Hematopoietic multipotent progenitor cell (in vitro differentiated cells): ENCODE measurements around the gene MAK. TPM values are rescaled to one million over a fixed set of nuclear protein-coding genes. Genes with fewer than 3 reads are reported as not detected.
"Not testable (repeated sequence)": the region's sequence is repeated elsewhere in the genome, so short reads cannot be mapped to it uniquely, and the experiment has no call there.

ENCODE experiments used
- DNase-seq, 3 donors: peaks; one replicate each; pipeline ENCODE4 v3.0.0-alpha.2; 2011 to 2015; ENCODE audit warnings: low read depth in 2 of 3, low spot score in 2 of 3
- total RNA-seq: library from RNA; depleted of rRNA; stranded (reverse); fragments of >200 nt; gene quantifications from one replicate; pipeline ENCODE4 v1.2.3, GENCODE V29; 2012

MAK gene, protein sequence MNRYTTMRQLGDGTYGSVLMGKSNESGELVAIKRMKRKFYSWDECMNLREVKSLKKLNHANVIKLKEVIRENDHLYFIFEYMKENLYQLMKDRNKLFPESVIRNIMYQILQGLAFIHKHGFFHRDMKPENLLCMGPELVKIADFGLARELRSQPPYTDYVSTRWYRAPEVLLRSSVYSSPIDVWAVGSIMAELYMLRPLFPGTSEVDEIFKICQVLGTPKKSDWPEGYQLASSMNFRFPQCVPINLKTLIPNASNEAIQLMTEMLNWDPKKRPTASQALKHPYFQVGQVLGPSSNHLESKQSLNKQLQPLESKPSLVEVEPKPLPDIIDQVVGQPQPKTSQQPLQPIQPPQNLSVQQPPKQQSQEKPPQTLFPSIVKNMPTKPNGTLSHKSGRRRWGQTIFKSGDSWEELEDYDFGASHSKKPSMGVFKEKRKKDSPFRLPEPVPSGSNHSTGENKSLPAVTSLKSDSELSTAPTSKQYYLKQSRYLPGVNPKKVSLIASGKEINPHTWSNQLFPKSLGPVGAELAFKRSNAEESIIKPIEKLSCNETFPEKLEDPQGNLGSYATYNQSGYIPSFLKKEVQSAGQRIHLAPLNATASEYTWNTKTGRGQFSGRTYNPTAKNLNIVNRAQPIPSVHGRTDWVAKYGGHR
- 0.27 TPM for total RNA-seq

- peak; percentile 78 to 92 (median 89) for DNase-seq
Observed at GRCh38 chr6:10837995-10838793, at the start of gene MAK. MAK (minus strand) TSS chr6:10838539; CDS start chr6:10830648, 7,891 bp downstream.

GRCh38 chr6:10886691-10887502, 48.6 kb upstream of the MAK start, which contains the start of gene SYCP2L:
SYCP2L (plus strand) TSS chr6:10887052; CDS start chr6:10887127, 75 bp downstream.
- peak in 2 of 3 donors; percentile 66 to 73 for DNase-seq

- DNase-seq: not testable (repeated sequence)
Observed at GRCh38 chr6:10886365-10886690, 48.0 kb upstream of the MAK start.

- DNase-seq: no peak
Observed at GRCh38 chr6:10884245-10884972, 46.1 kb upstream of the MAK start.

DNA sequence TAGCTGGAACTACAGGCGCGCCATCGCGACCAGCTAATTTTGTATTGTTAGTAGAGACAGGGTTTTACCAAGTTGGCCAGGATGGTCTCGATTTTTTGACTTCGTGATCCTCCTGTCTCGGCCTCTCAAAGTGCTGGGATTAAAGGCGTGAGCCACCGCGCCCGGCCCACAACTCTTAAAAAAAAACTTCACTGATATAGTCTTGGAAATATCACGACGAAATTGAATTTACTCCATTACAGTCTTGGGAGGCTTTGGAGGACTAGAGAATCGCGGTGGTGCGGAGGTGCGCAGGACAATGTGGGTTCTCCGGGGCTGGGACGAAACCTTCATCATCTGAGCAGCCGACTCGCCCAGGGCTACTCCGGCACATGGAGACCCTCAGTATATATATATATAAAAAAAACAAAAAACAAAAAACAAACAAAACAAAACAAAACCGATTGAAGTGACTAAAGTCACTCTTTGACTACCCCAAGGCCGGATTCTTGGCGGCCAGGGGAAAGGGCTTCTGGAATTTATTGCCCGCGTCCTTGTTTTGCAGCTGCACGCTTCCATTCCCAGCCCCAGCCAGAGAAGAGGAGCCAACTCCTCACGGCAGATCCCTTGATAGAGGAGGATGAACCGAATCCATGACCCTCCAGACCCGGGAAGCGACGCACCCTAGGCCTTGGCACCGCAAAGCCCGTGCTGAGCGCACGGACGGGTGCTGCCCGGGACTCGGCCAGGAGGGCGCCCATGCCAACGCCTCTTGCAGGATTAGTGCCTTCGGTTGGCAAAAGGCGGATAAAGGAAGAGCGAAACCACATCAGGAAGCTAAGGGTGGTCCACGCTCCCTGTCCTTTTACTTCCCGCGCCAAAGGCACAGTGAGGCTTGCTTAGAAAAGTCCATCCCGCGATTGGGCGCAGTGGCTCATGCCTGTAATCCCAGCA, 45.2 kb upstream of the MAK start:
- no peak for DNase-seq

GRCh38 chr6:10882657-10883171, 44.4 kb upstream of the MAK start:
- DNase-seq: peak in 1 of 3 donors; percentile 31

- not testable (repeated sequence) for DNase-seq
Observed at GRCh38 chr6:10882253-10882630, 43.9 kb upstream of the MAK start.

- no peak for DNase-seq
Observed at GRCh38 chr6:10880366-10880765, 42.0 kb upstream of the MAK start.

GRCh38 chr6:10877871-10878270, 39.5 kb upstream of the MAK start:
- no peak for DNase-seq

GRCh38 chr6:10877012-10877411, 38.7 kb upstream of the MAK start:
- DNase-seq: no peak

GRCh38 chr6:10875026-10875425, 36.7 kb upstream of the MAK start:
- DNase-seq: no peak

GRCh38 chr6:10874207-10874606, 35.9 kb upstream of the MAK start:
- no peak for DNase-seq

GRCh38 chr6:10873374-10873773, 35.0 kb upstream of the MAK start:
- no peak for DNase-seq

DNA sequence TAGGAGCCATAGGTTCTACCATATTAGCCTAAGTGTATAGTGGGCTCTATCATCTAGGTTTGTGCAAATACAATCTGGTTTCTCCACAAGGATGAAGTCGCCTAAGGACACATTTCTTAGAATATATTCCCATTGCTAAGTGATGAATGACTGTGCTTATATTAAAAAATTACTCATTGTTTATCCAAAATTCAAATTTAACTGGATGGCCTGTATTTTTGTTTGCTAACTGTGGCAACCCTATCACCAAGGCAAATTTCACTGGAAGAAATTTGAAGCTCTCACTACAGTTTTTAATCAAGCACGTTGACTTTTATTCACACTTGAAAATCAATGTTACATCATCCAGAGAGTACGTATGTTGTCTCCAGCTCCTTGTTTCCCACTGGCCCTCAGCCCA, 29.6 kb upstream of the MAK start:
- DNase-seq: no peak

DNA sequence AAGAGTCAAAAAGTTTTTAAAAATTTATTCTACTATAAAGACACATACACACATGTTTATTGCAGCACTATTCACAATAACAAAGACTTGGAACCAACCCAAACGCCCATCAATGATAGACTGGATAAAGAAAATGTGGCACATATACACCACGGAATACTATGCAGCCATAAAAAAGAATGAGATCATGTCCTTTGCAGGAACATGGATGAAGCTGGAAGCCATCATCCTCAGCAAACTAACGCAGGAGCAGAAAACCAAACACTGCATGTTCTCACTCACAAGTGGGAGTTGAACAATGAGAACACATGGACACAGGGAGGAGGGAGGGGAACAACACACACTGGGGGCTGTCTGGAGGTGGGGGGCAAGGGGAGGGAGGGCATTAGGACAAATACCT, 28.4 kb upstream of the MAK start:
- not testable (repeated sequence) for DNase-seq

- DNase-seq: not testable (repeated sequence)
Observed at GRCh38 chr6:10863031-10863430, 24.7 kb upstream of the MAK start.

GRCh38 chr6:10862361-10862760, 24.0 kb upstream of the MAK start:
- no peak for DNase-seq

GRCh38 chr6:10861086-10861485, 22.7 kb upstream of the MAK start:
- DNase-seq: no peak

DNA sequence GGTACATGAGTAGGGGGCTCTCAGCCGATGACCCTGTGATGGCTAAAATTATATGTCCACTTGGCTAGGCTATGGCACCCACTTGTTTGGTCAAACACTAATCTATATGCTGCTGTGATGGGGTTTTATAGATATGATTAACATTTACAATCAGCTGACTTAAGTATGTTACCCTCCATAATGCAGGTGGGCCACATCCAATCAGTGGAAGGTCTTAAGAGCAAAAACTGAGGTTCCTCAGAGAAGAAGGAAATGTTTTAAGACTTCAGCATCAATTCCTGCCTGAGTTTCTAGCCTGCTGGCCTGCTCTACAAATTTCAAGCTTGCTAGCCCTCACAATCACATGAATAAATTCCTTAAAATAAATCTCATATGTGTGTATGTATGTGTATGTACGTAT, 18.9 kb upstream of the MAK start:
- no peak for DNase-seq
